ENCODE measurements around the gene GAP43.
A peak's percentile ranks its signal among the peaks of the same experiment; 100 is the strongest.

GAP43 gene

GRCh38 chr3:115616461-115616860, 6.8 kb upstream of the GAP43 start:
- Mint-ChIP-seq H3K36me3 (ENCODE audit: low read depth) (no peaks in the 10 kb centered on the region), H3K27me3 (peaks cover 31% of the 10 kb centered on the region), H3K4me3 (peak overlapping the region; percentile 3), H3K9me3 (no peaks in the 10 kb centered on the region), H3K27ac (peak overlapping the region; percentile 75), H3K4me1 (ENCODE audit: low read depth) (peaks cover 23% of the 10 kb centered on the region)
- no peak for DNase-seq

- H3K27me3 Mint-ChIP-seq = peaks cover 32% of the 10 kb centered on the region
- DNase-seq = no peak
- peak overlapping the region; percentile 45 for H3K27ac Mint-ChIP-seq
- H3K9me3 Mint-ChIP-seq = no peaks in the 10 kb centered on the region
- no peak overlapping the region for H3K4me3 Mint-ChIP-seq
- no peaks in the 10 kb centered on the region for H3K36me3 Mint-ChIP-seq (ENCODE audit: low read depth)
- H3K4me1 Mint-ChIP-seq (ENCODE audit: low read depth) = peaks cover 23% of the 10 kb centered on the region
Observed at GRCh38 chr3:115617591-115617990, 5.7 kb upstream of the GAP43 start.

GRCh38 chr3:115624029-115624741, 875 bp downstream of the GAP43 start:
- Mint-ChIP-seq H3K9me3 (no peaks in the 10 kb centered on the region), H3K36me3 (ENCODE audit: low read depth) (no peaks in the 10 kb centered on the region), H3K27me3 (peaks cover 53% of the 10 kb centered on the region), H3K27ac (no peak overlapping the region), H3K4me3 (peak overlapping the region; percentile 42), H3K4me1 (ENCODE audit: low read depth) (peaks cover 12% of the 10 kb centered on the region)
- DNase-seq = no peak

- Mint-ChIP-seq H3K4me1 (ENCODE audit: low read depth) (peaks cover 12% of the 10 kb centered on the region), H3K9me3 (no peaks in the 10 kb centered on the region), H3K36me3 (ENCODE audit: low read depth) (no peaks in the 10 kb centered on the region), H3K27ac (no peak overlapping the region), H3K4me3 (no peak overlapping the region), H3K27me3 (peaks cover 48% of the 10 kb centered on the region)
- DNase-seq = no peak
Observed at GRCh38 chr3:115624901-115625300, 1.6 kb downstream of the GAP43 start.

- DNase-seq = no peak
- Mint-ChIP-seq H3K4me3 (no peak overlapping the region), H3K27ac (no peak overlapping the region), H3K27me3 (peaks cover 53% of the 10 kb centered on the region), H3K36me3 (ENCODE audit: low read depth) (no peaks in the 10 kb centered on the region), H3K9me3 (no peaks in the 10 kb centered on the region), H3K4me1 (ENCODE audit: low read depth) (peaks cover 12% of the 10 kb centered on the region)
Observed at GRCh38 chr3:115626006-115626409, 2.7 kb downstream of the GAP43 start.

- peaks cover 60% of the 10 kb centered on the region for H3K27me3 Mint-ChIP-seq
- no peak for DNase-seq
- H3K4me3 Mint-ChIP-seq = no peak overlapping the region
- H3K4me1 Mint-ChIP-seq (ENCODE audit: low read depth) = peaks cover 12% of the 10 kb centered on the region
- no peak overlapping the region for H3K27ac Mint-ChIP-seq
- H3K9me3 Mint-ChIP-seq = no peaks in the 10 kb centered on the region
- H3K36me3 Mint-ChIP-seq (ENCODE audit: low read depth) = no peaks in the 10 kb centered on the region
Observed at GRCh38 chr3:115626721-115627120, 3.4 kb downstream of the GAP43 start.

GRCh38 chr3:115627180-115628074, 4.1 kb downstream of the GAP43 start:
- H3K27me3 Mint-ChIP-seq = peaks cover 61% of the 10 kb centered on the region
- no peak overlapping the region for H3K27ac Mint-ChIP-seq
- H3K9me3 Mint-ChIP-seq = no peaks in the 10 kb centered on the region
- no peaks in the 10 kb centered on the region for H3K36me3 Mint-ChIP-seq (ENCODE audit: low read depth)
- H3K4me1 Mint-ChIP-seq (ENCODE audit: low read depth) = peaks cover 12% of the 10 kb centered on the region
- no peak overlapping the region for H3K4me3 Mint-ChIP-seq
- DNase-seq = no peak

GRCh38 chr3:115628075-115628412, 4.7 kb downstream of the GAP43 start:
- Mint-ChIP-seq H3K4me3 (no peak overlapping the region), H3K4me1 (ENCODE audit: low read depth) (peaks cover 12% of the 10 kb centered on the region), H3K36me3 (ENCODE audit: low read depth) (no peaks in the 10 kb centered on the region), H3K9me3 (no peaks in the 10 kb centered on the region), H3K27me3 (peaks cover 61% of the 10 kb centered on the region), H3K27ac (no peak overlapping the region)
- DNase-seq = no peak

- no peak for DNase-seq
- Mint-ChIP-seq H3K9me3 (no peaks in the 10 kb centered on the region), H3K27me3 (peaks cover 48% of the 10 kb centered on the region), H3K36me3 (ENCODE audit: low read depth) (no peaks in the 10 kb centered on the region), H3K4me1 (ENCODE audit: low read depth) (no peaks in the 10 kb centered on the region), H3K4me3 (no peak overlapping the region), H3K27ac (no peak overlapping the region)
Observed at GRCh38 chr3:115630850-115631249, 7.5 kb downstream of the GAP43 start.

GRCh38 chr3:115632026-115632425, 8.7 kb downstream of the GAP43 start:
- Mint-ChIP-seq H3K4me1 (ENCODE audit: low read depth) (no peaks in the 10 kb centered on the region), H3K27ac (no peak overlapping the region), H3K27me3 (peaks cover 38% of the 10 kb centered on the region), H3K9me3 (no peaks in the 10 kb centered on the region), H3K36me3 (ENCODE audit: low read depth) (no peaks in the 10 kb centered on the region), H3K4me3 (no peak overlapping the region)
- DNase-seq = no peak

- no peaks in the 10 kb centered on the region for H3K9me3 Mint-ChIP-seq
- no peaks in the 10 kb centered on the region for H3K36me3 Mint-ChIP-seq (ENCODE audit: low read depth)
- peaks cover 31% of the 10 kb centered on the region for H3K27me3 Mint-ChIP-seq
- H3K27ac Mint-ChIP-seq = no peak overlapping the region
- peaks cover under 1% of the 10 kb centered on the region for H3K4me1 Mint-ChIP-seq (ENCODE audit: low read depth)
- no peak overlapping the region for H3K4me3 Mint-ChIP-seq
- DNase-seq = no peak
Observed at GRCh38 chr3:115633467-115633866, 10.2 kb downstream of the GAP43 start.

GRCh38 chr3:115634052-115634451, 10.7 kb downstream of the GAP43 start:
- H3K9me3 Mint-ChIP-seq = no peaks in the 10 kb centered on the region

GRCh38 chr3:115635406-115635805, 12.1 kb downstream of the GAP43 start:
- Mint-ChIP-seq H3K27me3 (peaks cover 31% of the 10 kb centered on the region), H3K27ac (no peak overlapping the region), H3K4me1 (ENCODE audit: low read depth) (peaks cover 2% of the 10 kb centered on the region), H3K4me3 (no peak overlapping the region), H3K9me3 (no peaks in the 10 kb centered on the region), H3K36me3 (ENCODE audit: low read depth) (no peaks in the 10 kb centered on the region)
- no peak for DNase-seq

More at GRCh38 chr3:115634052-115634451, 10.7 kb downstream of the GAP43 start:
- peaks cover 2% of the 10 kb centered on the region for H3K4me1 Mint-ChIP-seq (ENCODE audit: low read depth)
- H3K36me3 Mint-ChIP-seq (ENCODE audit: low read depth) = no peaks in the 10 kb centered on the region
- no peak overlapping the region for H3K4me3 Mint-ChIP-seq
- H3K27me3 Mint-ChIP-seq = peaks cover 31% of the 10 kb centered on the region
- no peak overlapping the region for H3K27ac Mint-ChIP-seq
- no peak for DNase-seq

- peaks cover 16% of the 10 kb centered on the region for H3K27me3 Mint-ChIP-seq
- no peaks in the 10 kb centered on the region for H3K36me3 Mint-ChIP-seq (ENCODE audit: low read depth)
- H3K4me3 Mint-ChIP-seq = no peak overlapping the region
- peaks cover 2% of the 10 kb centered on the region for H3K4me1 Mint-ChIP-seq (ENCODE audit: low read depth)
- no peak overlapping the region for H3K27ac Mint-ChIP-seq
- no peak for DNase-seq
- no peaks in the 10 kb centered on the region for H3K9me3 Mint-ChIP-seq
Observed at GRCh38 chr3:115638241-115638640, 14.9 kb downstream of the GAP43 start.

GRCh38 chr3:115638991-115639390, 15.7 kb downstream of the GAP43 start:
- Mint-ChIP-seq H3K36me3 (ENCODE audit: low read depth) (no peaks in the 10 kb centered on the region), H3K27ac (no peak overlapping the region)
- no peak for DNase-seq

More at GRCh38 chr3:115638991-115639390, 15.7 kb downstream of the GAP43 start:
- Mint-ChIP-seq H3K4me3 (no peak overlapping the region), H3K9me3 (no peaks in the 10 kb centered on the region), H3K4me1 (ENCODE audit: low read depth) (peaks cover 2% of the 10 kb centered on the region), H3K27me3 (peaks cover 14% of the 10 kb centered on the region)

Measured in activated T-cell treated with anti-CD3 and anti-CD28 coated beads, Interleukin-2, amount 50 U/mL, for 24 hours (primary cell).